Subcutaneous abdominal adipose tissue (tissue), 5 donors: ENCODE measurements around the gene EIF3L.

ENCODE experiments used
- H3K27ac ChIP-seq: one replicate; pipeline ENCODE4 v1.7.0; 2013; ENCODE audit warnings: low read depth, mild to moderate bottlenecking, inconsistent platforms, low read length, moderate library complexity
- H3K27me3 ChIP-seq, 5 donors: one replicate each; pipeline ENCODE4 v1.7.0; 2013; ENCODE audit warnings: low read length in 5 of 5, inconsistent platforms in 1 of 5; ENCODE audit not compliant: control insufficient read depth in 5 of 5, insufficient read depth in 4 of 5
- H3K36me3 ChIP-seq, 5 donors: one replicate each; pipeline ENCODE4 v1.7.0; 2013; ENCODE audit warnings: low read length in 5 of 5; ENCODE audit not compliant: control insufficient read depth in 5 of 5, insufficient read depth in 5 of 5
- H3K4me1 ChIP-seq, 5 donors: one replicate each; pipeline ENCODE4 v1.7.0; 2013; ENCODE audit warnings: low read length in 5 of 5, mild to moderate bottlenecking in 3 of 5, moderate library complexity in 1 of 5; ENCODE audit not compliant: control insufficient read depth in 5 of 5, insufficient read depth in 5 of 5
- H3K4me3 ChIP-seq, 5 donors: one replicate each; pipeline ENCODE4 v1.7.0; 2013; ENCODE audit warnings: low read length in 5 of 5, low read depth in 1 of 5
- H3K9ac ChIP-seq, 5 donors: one replicate each; pipeline ENCODE4 v1.7.0; 2013; ENCODE audit warnings: low read length in 5 of 5, mild to moderate bottlenecking in 4 of 5, moderate library complexity in 3 of 5
- H3K9me3 ChIP-seq, 5 donors: one replicate each; pipeline ENCODE4 v1.7.0; 2013; ENCODE audit warnings: low read length in 5 of 5; ENCODE audit not compliant: control insufficient read depth in 5 of 5
- donor health status: healthy.
- donor health status: healthy.
- donor health status: healthy.
- donor health status: healthy.
- donor health status: healthy.

The EIF3L gene

DNA sequence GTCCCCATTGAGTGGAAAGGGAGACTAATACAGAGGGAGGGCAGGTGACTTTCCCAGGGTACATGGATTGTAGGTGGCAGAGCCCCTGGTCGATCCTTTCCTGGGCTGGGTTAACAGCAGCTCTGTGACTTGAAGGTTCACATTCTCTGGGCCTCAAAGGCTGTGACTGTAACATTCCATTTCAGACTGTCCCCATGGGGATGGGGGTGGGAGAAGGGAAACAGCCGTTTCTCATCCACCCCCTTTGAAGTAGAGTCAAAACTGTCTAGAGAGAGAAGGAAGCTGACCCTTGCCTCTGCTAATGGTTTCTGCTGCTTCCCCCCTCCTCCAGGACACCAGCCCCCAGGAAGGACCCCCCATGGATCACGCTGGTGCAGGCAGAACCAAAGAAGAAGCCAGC is 76.1 kb downstream of the EIF3L start:
- Histone ChIP-seq H3K9ac (no peak overlapping the region), H3K4me3 (no peak overlapping the region), H3K27ac (no peak overlapping the region), H3K4me1 (peaks cover 0 to 12% (median 5%) of the 10 kb centered on the region in 5 donors), H3K27me3 (no peaks in the 10 kb centered on the region), H3K36me3 (peaks cover 0 to 74% (median 59%) of the 10 kb centered on the region in 5 donors), H3K9me3 (no peaks in the 10 kb centered on the region)

- H3K9me3 ChIP-seq = no peaks in the 10 kb centered on the region
- H3K27ac ChIP-seq = no peak overlapping the region
- H3K4me1 ChIP-seq = peaks cover 0 to 13% (median 5%) of the 10 kb centered on the region in 5 donors
- no peak overlapping the region for H3K4me3 ChIP-seq
- H3K36me3 ChIP-seq = peaks cover 0 to 74% (median 63%) of the 10 kb centered on the region in 5 donors
- no peaks in the 10 kb centered on the region for H3K27me3 ChIP-seq
- no peak overlapping the region for H3K9ac ChIP-seq
Observed at GRCh38 chr22:37925767-37926166, 76.5 kb downstream of the EIF3L start.

GRCh38 chr22:37926358-37926757 is 77.1 kb downstream of the EIF3L start:
- no peak overlapping the region for H3K27ac ChIP-seq
- H3K4me1 ChIP-seq = peaks cover 0 to 13% (median 5%) of the 10 kb centered on the region in 5 donors
- H3K9me3 ChIP-seq = no peaks in the 10 kb centered on the region
- H3K9ac ChIP-seq = no peak overlapping the region
- H3K27me3 ChIP-seq = no peaks in the 10 kb centered on the region
- H3K36me3 ChIP-seq = peaks cover 0 to 71% (median 60%) of the 10 kb centered on the region in 5 donors
- no peak overlapping the region for H3K4me3 ChIP-seq

- no peaks in the 10 kb centered on the region for H3K9me3 ChIP-seq
- H3K4me1 ChIP-seq = peaks cover 0 to 13% (median 5%) of the 10 kb centered on the region in 5 donors
- no peaks in the 10 kb centered on the region for H3K27me3 ChIP-seq
- H3K9ac ChIP-seq = no peak overlapping the region
- H3K27ac ChIP-seq = no peak overlapping the region
- no peak overlapping the region for H3K4me3 ChIP-seq
- peaks cover 0 to 71% (median 58%) of the 10 kb centered on the region in 5 donors for H3K36me3 ChIP-seq
Observed at GRCh38 chr22:37926771-37927636, 77.8 kb downstream of the EIF3L start.

DNA sequence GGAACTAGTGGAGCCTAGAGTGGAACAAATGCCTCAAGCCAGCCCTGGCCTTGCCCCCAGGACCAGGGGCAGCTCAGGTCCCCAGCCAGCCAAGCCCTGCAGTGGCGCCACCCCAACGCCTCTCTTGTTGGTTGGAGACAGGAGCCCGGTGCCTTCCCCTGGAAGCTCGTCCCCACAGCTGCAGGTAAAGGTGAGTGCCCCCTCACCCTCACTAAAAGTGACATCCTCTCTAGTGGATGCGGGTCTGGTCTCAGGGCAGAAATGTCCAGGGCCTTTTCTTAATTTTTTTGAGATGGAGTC is 78.4 kb downstream of the EIF3L start:
- no peaks in the 10 kb centered on the region for H3K9me3 ChIP-seq
- H3K36me3 ChIP-seq = peaks cover 0 to 77% (median 64%) of the 10 kb centered on the region in 5 donors
- H3K4me1 ChIP-seq = peaks cover 0 to 13% (median 5%) of the 10 kb centered on the region in 5 donors
- no peaks in the 10 kb centered on the region for H3K27me3 ChIP-seq
- no peak overlapping the region for H3K4me3 ChIP-seq
- no peak overlapping the region for H3K9ac ChIP-seq
- no peak overlapping the region for H3K27ac ChIP-seq

- Histone ChIP-seq H3K9me3 (no peaks in the 10 kb centered on the region), H3K4me3 (no peak overlapping the region), H3K27me3 (no peaks in the 10 kb centered on the region), H3K36me3 (peaks cover 0 to 77% (median 60%) of the 10 kb centered on the region in 5 donors), H3K27ac (no peak overlapping the region), H3K4me1 (peaks cover 5 to 29% (median 20%) of the 10 kb centered on the region in 5 donors), H3K9ac (no peak overlapping the region)
Observed at GRCh38 chr22:37929390-37929789, 80.2 kb downstream of the EIF3L start.

DNA sequence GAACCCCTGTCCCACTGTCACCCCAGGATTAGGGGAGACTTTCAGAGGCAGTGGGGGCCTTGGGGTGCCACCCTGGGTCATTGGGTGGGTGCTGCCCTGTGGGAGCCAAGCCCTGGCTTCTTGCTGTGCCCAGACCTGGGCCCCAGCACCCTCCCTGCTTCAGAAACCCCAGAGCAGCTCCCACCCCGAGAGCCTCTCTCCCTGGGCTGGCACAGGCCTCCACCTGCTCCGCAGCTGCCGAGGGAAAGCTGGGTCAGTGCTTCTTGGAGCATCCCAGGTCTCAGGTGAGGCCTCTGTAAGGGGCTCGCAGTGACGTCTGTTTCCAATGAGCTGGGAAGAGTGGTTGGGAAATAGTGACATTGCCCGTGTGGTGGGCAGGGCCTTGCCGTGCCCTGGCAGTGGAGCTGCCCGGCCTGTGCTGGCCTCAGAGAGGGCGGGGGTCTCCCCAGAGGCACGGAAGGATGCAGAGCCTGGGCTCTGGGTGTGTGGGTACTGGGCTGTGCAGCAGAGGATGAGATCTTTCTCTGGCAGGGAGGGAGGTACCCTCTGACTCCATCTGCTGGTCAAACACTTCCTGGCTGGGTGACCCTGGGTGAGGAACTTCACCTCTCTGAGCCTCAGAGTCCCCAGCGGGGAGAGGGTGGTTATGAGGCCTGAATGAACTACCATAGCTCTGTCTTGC is 81.2 kb downstream of the EIF3L start:
- Histone ChIP-seq H3K27me3 (no peaks in the 10 kb centered on the region), H3K36me3 (peaks cover 0 to 68% (median 54%) of the 10 kb centered on the region in 5 donors), H3K9ac (peak overlapping the region in 1 of 5 donors; percentile 56), H3K9me3 (no peaks in the 10 kb centered on the region), H3K4me1 (peaks cover 5 to 26% (median 15%) of the 10 kb centered on the region in 5 donors), H3K4me3 (no peak overlapping the region), H3K27ac (peak overlapping the region; percentile 11)

DNA sequence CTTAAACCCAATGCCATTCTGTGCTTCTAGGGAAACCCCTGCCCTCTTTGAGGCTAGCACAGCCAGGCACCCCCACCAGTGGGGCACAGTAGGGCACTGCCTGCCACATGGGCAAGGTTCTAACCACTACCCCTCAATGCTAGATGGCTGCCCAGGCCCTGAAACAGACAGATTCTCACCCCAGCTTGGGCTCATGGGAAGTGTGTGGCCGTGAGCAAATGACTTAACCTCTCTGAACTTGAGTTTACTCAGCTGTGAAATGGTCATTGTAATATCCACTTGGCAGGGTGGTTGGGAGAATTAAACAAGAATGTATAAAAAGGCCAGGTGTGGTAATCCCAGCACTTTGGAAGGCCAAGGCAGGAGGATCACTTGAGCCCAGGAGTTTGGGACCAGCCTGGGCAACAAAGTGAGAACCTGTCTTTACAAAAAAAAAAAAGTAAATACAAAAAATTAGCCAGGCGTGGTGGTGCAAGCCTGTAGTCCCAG is 81.8 kb downstream of the EIF3L start:
- H3K4me3 ChIP-seq = no peak overlapping the region
- peak overlapping the region; percentile 11 for H3K27ac ChIP-seq
- H3K9ac ChIP-seq = peak overlapping the region in 1 of 5 donors; percentile 56
- H3K27me3 ChIP-seq = no peaks in the 10 kb centered on the region
- peaks cover 5 to 26% (median 15%) of the 10 kb centered on the region in 5 donors for H3K4me1 ChIP-seq
- peaks cover 0 to 62% (median 48%) of the 10 kb centered on the region in 5 donors for H3K36me3 ChIP-seq
- H3K9me3 ChIP-seq = no peaks in the 10 kb centered on the region

- Histone ChIP-seq H3K27me3 (no peaks in the 10 kb centered on the region), H3K4me1 (peaks cover 5 to 26% (median 15%) of the 10 kb centered on the region in 5 donors), H3K4me3 (no peak overlapping the region), H3K36me3 (peaks cover 0 to 57% (median 40%) of the 10 kb centered on the region in 5 donors), H3K27ac (peak overlapping the region; percentile 91), H3K9ac (no peak overlapping the region), H3K9me3 (no peaks in the 10 kb centered on the region)
Observed at GRCh38 chr22:37931893-37932389, 82.7 kb downstream of the EIF3L start.

DNA sequence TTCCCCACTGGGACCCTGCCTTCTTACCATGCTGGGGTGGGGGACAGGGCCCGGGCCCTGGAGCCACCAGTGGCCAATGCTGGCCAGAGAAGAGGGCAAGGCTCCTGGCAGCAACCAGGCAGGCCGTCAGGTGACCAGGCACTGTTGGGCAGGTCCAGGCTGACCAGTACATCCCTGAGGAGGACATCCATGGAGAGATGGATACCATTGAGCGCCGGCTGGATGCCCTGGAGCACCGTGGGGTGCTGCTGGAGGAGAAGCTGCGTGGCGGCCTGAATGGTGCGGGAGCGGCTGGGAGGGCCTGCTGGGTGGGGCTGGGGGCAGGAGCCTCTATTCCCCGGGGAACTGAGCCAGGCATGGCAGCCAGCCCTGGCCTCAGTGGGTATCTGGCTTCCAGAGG is 83.2 kb downstream of the EIF3L start:
- Histone ChIP-seq H3K36me3 (peaks cover 0 to 55% (median 38%) of the 10 kb centered on the region in 5 donors), H3K27me3 (no peaks in the 10 kb centered on the region), H3K9ac (no peak overlapping the region), H3K4me3 (no peak overlapping the region), H3K27ac (peak overlapping the region; percentile 91), H3K9me3 (no peaks in the 10 kb centered on the region), H3K4me1 (peaks cover 5 to 26% (median 15%) of the 10 kb centered on the region in 5 donors)
